ENCODE results near the gene ERC2.

GRCh38 chr3:56207922-56208321 lies 260.3 kb downstream of the ERC2 start:
- no peak for TF ChIP-seq SREBF2 (IDR thresholded peaks at IDR 0.05)
- no peak for TF ChIP-seq CTCF (IDR thresholded peaks at IDR 0.05)
- no peak for TF ChIP-seq BHLHE40 (IDR thresholded peaks at IDR 0.05; ENCODE audit: low read depth, low read length)
- TF ChIP-seq MAFK (IDR thresholded peaks at IDR 0.05; ENCODE audit: partially characterized antibody) = no peak
- TF ChIP-seq RFX5 (IDR thresholded peaks at IDR 0.05) = no peak
- no peak for TF ChIP-seq MAX (IDR thresholded peaks at IDR 0.05)
- no peak for TF ChIP-seq REST (IDR thresholded peaks at IDR 0.05)
- TF ChIP-seq JUN (IDR thresholded peaks at IDR 0.05) = no peak
